Brain microvascular endothelial cell (primary cell): ENCODE data around the gene KIAA0753.
"Not testable (repeated sequence)": the region's sequence is repeated elsewhere in the genome, so short reads cannot be mapped to it uniquely, and the experiment has no call there.

Experiments used
- DNase-seq: peaks from one replicate; pipeline ENCODE4 v3.0.0-alpha.2; 2020
- H3K27ac ChIP-seq: fragments of 250-450 bp; sonication (Bioruptor Pico); 2 replicates; pipeline ENCODE4 v1.5.1; 2020; ENCODE audit warnings: mild to moderate bottlenecking, moderate library complexity
- H3K27me3 ChIP-seq: fragments of 250-450 bp; sonication (Bioruptor Pico); replicated peaks from 2 replicates; pipeline ENCODE4 v1.5.1; 2020; ENCODE audit warnings: mild to moderate bottlenecking
- H3K36me3 ChIP-seq: fragments of 250-450 bp; sonication (Bioruptor Pico); replicated peaks from 2 replicates; pipeline ENCODE4 v1.5.1; 2020; ENCODE audit warnings: mild to moderate bottlenecking
- H3K4me3 ChIP-seq: 2 replicates; pipeline ENCODE4 v1.5.1; 2011; ENCODE audit warnings: low read depth, mild to moderate bottlenecking, control low read depth, low read length, moderate library complexity
- CTCF ChIP-seq: IDR thresholded peaks from 2 replicates; pipeline ENCODE4 v1.5.1; 2011; ENCODE audit warnings: low read depth, mild to moderate bottlenecking, moderate library complexity, low read length, control low read depth, inconsistent platforms; ENCODE audit errors: missing control alignments
- in situ Hi-C: cut with HindIII; loops from 2 replicates; pipeline ENCODE4 v1.10.0; 2017; ENCODE audit warnings: low sequenced_read_pairs, low pct_ligation_motif_present

KIAA0753 gene

GRCh38 chr17:6576038-6576785, 64.3 kb downstream of the KIAA0753 start:
- no peak for DNase-seq
- in situ Hi-C loops: no loop called here

GRCh38 chr17:6575596-6575988, 64.9 kb downstream of the KIAA0753 start:
- no peak for TF ChIP-seq CTCF
- Histone ChIP-seq H3K36me3 (peaks cover 2% of the 10 kb centered on the region), H3K27me3 (no peaks in the 10 kb centered on the region), H3K27ac (peak overlapping the region; percentile 47), H3K4me3 (no peak overlapping the region)
- DNase-seq: no peak
- in situ Hi-C loops: no loop called here

More at GRCh38 chr17:6576038-6576785, 64.3 kb downstream of the KIAA0753 start:
- Histone ChIP-seq H3K27me3 (no peaks in the 10 kb centered on the region), H3K4me3 (no peak overlapping the region), H3K36me3 (peaks cover 2% of the 10 kb centered on the region), H3K27ac (no peak overlapping the region)
- TF ChIP-seq CTCF: no peak

GRCh38 chr17:6574687-6575595, 65.6 kb downstream of the KIAA0753 start:
- DNase-seq: peak; percentile 69
- peak overlapping the region; percentile 47 for H3K27ac ChIP-seq
- in situ Hi-C loops: no loop called here
- H3K27me3 ChIP-seq: no peaks in the 10 kb centered on the region
- H3K36me3 ChIP-seq: peaks cover 2% of the 10 kb centered on the region
- H3K4me3 ChIP-seq: no peak overlapping the region
- no peak for TF ChIP-seq CTCF

GRCh38 chr17:6573982-6574686, 66.4 kb downstream of the KIAA0753 start:
- in situ Hi-C loops: no loop called here
- H3K27ac ChIP-seq: no peak overlapping the region
- no peak for TF ChIP-seq CTCF
- H3K4me3 ChIP-seq: no peak overlapping the region
- no peaks in the 10 kb centered on the region for H3K36me3 ChIP-seq
- no peak for DNase-seq
- no peaks in the 10 kb centered on the region for H3K27me3 ChIP-seq

- H3K27me3 ChIP-seq, H3K27ac ChIP-seq, H3K36me3 ChIP-seq, H3K4me3 ChIP-seq, DNase-seq, in situ Hi-C loops: not testable (repeated sequence)
These were observed 67.0 kb downstream of the KIAA0753 start for GRCh38 chr17:6573495-6573894.

GRCh38 chr17:6572972-6573370, 67.5 kb downstream of the KIAA0753 start:
- Histone ChIP-seq H3K27ac (no peak overlapping the region), H3K27me3 (no peaks in the 10 kb centered on the region), H3K4me3 (no peak overlapping the region), H3K36me3 (no peaks in the 10 kb centered on the region)
- DNase-seq: no peak
- in situ Hi-C loops: no loop called here
- TF ChIP-seq CTCF: no peak
